GM21526 (cell line): ENCODE measurements around the gene CCDC33.

ENCODE experiments used
- ATAC-seq: cut with Tn5 transposase; IDR thresholded peaks from one replicate; pipeline ENCODE4 v1.9.1; 2021; ENCODE audit warnings: moderate library complexity; ENCODE audit not compliant: unreplicated experiment, low FRiP score

The CCDC33 gene

DNA sequence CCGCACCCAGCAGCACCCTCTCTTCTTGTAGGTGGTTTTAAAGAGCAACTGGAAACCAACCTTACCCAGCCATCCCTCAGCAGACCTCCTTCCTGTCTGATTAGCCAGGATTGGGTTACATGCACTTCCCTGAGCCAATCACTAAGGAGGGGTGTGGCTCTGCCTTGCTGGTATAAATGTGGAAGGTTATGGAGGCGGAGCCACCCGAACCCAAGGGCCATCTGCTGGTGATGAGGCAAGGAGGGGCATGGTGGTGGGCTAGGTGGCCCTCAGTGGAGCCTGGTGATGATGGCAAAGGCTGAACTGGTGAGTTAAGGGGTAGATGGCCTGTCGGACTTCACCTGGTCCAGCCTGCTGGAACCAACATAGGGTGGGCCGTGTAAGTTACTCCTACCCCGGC is 39.8 kb downstream of the CCDC33 start:
- ATAC-seq = no peak

DNA sequence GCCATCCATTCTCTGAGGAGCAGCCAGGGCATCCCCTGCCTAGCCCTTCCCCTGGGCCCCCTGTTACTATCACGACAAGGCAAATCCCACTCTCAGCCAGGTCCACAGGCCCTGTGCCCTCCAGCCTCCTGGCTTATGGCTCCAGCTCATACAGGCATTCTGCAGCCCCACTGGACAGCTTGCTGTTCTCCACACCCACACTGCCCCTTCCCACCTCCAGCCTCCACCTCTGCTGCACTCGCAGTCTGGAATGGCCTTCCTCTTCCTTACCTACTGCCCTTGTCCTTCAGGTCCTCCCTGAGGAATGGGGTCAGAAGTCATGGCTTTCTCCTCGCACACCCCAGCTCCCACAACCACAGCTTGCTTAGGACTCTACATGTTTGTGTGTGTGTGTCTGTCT is 40.4 kb downstream of the CCDC33 start:
- ATAC-seq = no peak

DNA sequence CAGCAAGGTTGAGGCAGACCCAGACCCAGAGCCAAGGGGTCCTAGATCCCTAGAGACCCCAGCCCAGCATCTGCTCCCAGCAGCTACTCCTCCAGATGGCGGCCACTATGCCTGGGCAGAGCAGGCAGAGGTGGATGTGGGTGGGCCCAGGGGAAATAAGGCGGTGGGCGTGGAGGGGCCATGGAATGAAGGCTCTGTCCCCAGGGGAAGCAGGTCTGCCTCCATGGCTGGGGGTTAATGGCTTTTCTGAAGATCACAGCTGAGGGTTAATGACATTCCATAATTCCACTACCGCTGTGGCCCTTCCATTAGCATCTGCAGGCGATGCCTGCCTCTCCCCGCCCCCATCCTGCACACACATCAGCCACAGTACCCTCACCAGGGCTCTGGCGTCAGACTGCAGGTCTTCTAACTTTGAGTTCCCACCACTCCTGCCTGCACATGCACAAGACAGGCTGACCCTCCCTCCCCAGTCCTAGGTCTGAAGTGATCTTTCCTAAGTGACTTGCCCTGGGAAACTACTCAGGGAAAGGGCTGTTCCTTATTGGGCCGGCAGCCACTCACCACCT is 41.2 kb downstream of the CCDC33 start:
- ATAC-seq = no peak

DNA sequence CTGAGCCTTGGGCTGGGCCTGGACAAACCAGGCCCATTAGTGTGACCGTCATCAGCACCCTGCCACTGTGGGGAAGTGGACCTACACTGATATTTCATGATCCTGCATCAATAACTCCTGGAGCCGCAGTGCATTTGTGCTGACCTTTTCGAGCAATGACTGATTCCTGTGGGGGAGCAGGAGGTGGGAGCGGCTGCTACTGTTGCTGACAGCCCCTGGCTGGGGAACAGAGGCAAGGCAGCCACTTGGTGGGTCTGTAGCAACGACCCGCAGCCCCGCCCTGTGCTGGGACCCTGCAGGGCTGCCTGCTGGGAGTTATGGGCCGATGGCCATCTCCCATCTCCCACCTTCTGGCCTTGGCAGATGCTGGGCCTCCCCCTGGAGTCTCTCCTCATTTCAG is 42.1 kb downstream of the CCDC33 start:
- ATAC-seq = no peak

DNA sequence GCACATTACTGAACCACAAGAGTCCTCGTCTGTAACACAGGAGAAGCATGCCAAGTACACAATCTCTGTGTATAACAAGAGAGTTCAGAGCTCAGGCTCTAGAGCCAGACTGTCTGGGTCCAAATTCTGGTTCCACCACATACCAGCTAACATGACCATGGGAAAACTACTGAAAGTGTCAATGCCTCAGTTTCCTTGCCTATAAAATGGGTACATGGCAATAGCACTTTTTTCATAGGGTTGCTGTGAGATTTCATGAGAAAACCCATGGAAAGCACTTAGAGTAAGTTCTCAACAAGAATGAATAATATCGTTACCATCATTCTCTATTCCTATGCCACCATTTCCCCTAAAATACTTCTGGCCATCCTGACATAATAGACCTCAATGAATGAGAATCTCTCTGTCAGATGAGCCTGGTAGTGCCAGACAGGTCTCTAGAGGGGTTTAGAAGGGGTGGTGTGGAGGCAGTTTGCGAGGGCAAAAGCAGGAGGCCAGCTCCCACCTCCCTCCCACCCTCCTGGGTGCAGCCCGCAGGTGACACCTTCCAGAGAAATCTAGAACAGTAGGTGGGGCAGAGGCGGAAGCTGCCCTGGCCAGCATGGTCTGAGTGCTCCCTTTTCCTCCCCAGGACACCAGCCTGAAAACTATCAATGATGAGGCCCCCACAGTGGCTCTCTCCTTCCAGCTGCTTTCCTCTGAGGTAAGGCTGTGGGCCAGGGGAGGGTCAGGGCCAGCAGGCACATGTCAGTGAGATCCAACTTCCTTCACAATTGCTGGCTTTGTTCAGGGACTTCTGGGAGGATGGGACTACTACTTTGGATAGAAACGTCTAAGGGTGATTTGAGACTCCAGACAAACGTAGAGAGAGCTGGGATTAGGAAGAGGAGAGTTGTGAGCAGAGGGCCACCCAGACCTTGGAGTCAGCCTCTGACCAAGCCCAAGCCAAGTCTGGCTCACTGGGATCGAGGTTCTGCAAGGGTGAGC is 45.3 kb downstream of the CCDC33 start:
- ATAC-seq = no peak

DNA sequence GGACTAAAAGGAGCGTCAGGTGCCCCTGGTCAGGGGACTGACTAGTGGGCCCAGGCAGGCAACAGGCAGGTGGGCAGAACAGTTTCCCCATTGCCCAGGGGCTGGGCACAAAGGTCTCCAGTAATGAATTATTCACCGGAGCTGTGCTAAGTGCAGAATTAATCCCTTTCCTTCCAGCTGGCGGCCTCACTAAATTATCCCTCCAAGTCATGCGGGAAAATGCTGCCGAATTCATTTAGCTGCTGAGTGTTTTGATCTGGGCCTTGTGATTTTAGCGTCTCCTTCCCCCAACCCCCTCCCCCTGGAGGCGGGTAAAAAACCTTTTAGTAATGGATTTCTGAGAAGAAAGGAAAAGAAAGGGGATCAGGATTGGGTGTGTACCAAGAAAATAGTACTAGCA is 47.2 kb downstream of the CCDC33 start:
- no peak for ATAC-seq

DNA sequence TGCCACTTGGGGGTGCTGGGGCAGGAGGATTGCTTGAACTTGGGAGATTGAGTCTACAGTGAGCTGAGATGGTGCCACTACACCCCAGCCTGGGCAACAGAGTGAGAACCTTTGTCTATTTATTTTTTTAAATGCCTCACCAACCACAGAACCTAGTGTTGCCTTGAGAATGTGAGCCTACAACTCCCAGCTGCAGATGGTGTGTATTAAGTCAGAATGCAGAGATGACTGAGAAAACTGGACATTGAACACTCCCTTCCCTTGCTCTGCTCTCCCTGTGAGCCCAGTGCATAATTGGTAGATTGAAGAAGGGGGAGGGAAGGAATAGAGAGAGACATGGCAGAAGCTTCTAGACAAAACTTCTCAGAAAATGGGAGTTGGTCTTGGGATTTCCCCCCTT is 53.5 kb downstream of the CCDC33 start:
- ATAC-seq = no peak

DNA sequence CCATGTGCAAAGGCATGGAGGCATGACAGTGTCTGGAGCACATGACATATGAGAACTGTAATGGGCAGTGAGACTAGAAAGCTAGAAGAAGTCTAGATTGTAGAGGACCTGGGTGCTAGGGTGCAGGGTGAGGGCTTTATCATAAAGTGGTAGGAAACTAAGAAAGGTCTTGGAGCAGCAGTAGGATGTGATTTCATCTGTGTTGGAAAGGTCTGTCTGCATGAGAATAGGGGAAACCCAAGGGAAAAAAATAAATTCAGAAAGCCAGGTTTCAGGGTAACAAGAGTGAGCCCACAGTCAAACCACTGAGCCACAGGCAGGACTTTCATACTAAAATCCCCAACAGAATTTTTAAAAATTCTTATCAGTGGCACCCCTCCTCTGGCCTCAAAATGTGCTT is 54.5 kb downstream of the CCDC33 start:
- no peak for ATAC-seq

DNA sequence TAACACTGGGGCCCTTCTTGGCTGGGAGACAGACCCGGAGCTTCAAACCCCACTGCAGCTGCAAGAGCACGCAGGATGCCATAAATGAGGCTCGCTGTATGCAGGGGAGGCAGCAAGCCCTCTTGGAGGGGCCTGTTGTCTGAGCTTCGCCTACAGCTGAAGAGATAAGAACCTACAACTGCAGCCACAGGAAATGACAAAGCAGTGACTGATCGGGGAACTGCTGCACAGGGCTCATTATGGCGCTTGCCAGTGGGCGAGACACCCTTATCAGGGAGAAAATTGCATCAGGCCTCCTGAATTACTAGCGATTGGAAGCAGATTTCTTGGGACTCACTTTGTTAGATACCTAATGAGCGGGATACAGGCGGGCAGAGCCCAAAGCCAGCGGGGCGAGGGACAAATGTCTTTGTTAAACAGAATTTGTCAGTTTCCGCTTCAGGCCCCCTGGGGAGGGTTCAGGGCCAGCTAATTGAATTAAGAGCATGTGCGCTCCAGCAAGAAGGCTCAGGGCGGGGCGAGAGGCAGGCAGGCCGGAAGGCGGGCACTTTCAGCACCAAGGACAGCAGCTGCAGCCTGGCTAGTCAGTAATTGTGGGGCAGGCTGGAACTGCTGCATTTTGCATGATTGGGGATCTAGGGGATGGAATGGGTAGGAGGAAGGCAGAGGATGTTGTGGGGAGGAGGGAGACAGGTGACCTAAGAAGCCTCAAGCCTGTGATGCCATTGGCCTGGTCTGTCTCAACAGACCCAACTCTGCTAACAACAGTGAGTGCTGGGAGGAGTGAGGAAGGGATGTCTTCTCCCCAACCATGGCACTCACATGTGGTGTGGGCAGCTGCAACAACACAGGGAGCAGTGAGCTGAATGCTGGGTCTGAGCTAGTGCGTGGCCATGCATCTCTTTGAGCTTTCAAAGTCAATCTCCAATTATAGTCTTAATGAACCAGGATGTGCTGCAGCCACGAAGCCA is 55.3 kb downstream of the CCDC33 start:
- no peak for ATAC-seq

DNA sequence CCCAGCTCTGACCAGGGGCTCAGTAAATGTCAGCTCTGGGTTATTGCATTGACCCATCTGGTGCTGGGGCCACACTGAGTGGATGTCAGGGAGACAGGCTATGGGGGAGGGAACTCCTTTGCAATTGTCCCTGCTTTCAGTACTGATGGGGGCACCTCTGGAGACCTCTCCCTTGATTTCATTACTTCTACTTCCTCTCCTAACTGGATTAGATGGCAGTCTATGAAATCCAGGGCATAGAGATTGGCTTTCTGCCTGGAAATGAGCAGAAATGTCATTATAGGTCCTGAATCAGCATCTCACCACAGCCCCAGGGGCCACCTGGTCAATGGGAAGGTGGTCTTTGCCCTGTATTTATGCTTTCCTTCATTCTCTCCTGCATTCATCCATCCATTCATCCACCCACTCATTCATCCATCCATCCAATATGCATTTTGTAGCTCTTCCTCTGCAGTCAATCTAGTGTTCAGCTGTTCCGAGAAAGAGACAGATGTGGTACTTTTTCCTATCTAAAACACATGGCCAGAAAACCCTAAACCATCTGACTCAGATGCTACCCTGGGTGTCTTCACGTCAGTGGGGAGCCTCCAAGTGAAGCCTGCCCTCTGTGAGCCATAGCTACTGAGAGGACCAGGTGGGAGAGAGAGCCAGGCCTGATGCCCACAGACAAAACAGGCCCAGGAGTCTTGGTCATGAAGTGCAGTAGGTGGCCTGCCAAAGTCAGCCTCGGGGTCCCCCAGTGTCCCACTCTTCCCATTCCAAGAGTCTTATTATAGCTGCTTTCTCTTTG is 57.1 kb downstream of the CCDC33 start:
- ATAC-seq = no peak

DNA sequence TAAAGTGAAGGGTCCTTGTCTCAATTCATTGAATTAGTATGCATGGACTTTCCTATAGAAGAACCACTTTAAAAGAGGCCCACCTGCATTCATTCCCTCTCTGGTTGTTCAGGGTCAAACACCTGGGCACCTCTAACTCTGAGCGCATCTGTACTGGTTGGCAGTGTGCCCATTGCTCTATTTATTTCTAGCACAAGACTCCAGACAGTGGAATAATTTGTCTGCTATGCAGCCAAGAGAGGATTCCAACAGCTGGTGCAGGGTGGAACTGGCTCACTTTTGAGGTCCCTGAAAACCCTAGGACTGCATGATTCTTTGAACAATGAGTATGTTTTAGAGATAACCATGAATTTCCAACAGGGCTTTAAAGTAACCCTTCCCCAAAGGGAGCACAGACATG is 57.9 kb downstream of the CCDC33 start:
- ATAC-seq = no peak

DNA sequence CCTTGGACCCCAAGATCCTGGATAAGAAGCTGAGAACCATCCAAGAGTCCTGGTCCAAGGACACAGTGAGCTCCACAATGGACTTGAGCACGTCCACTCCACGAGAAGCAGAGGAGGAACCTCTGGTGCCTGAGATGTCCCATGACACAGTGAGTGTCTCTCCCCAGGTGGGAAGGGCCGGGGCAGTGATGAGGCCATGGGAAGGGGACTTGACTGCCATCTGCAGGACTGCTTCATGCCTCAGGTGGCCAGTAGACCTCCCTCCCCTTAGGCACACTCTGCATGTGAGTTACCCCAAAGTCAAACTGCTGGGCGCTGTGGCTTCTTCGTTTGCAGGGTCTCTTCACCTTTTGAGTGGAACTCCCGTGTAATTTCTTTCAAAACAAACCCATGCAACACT is 59.7 kb downstream of the CCDC33 start:
- no peak for ATAC-seq

DNA sequence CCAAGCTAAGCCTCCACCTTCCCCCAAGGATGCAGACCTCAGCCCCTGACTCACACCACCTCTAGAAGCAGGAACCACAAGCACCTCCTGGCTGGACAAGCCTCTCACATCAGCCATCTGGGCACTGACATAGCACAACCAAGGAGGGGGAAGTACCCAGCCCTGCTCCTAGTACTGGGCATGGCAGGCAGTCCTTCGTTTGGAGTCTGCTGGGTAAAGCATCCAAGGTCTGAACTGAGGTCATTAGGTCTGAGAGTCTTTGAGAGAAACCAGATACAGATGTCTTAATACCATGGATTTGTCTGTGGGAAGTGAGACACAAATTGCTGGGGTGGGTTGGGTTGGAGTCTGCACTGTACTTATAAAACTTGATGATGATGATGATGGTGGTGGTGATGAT is 61.8 kb downstream of the CCDC33 start:
- ATAC-seq = no peak

DNA sequence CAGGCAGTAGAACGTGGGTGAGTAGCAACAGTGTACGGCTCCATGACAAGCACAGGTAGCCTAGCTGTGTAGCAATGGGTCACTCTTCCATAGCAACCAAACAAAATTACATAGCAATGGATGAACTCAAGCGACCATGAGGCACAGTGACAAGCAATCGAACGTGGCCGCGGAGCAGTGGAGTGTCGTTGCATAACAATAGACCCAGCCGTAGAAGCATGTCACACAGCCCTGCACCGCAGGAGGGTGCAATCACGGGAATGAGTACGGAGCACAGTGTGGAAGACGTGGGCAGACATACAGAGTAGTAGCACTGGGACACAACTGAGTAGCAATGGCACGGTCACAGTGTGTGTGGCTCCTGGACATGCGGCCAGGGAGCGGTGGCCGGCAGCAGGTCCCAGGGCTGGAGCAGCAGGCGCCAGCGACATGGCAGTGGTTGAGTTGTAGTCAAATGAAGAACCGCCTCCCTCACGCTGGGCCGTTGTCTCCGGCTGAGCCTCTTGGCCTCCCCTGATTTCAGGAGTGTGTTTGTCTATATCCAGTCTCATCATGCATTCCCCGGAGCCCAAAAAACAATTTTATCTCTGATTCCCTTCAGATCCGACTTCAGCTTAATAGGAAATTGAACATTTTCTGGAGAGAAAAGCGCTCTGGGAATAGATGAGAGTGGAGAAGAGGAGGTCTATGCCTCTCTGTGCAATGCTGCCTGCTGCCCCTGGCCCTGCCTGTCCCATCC is 64.1 kb downstream of the CCDC33 start:
- ATAC-seq = no peak

DNA sequence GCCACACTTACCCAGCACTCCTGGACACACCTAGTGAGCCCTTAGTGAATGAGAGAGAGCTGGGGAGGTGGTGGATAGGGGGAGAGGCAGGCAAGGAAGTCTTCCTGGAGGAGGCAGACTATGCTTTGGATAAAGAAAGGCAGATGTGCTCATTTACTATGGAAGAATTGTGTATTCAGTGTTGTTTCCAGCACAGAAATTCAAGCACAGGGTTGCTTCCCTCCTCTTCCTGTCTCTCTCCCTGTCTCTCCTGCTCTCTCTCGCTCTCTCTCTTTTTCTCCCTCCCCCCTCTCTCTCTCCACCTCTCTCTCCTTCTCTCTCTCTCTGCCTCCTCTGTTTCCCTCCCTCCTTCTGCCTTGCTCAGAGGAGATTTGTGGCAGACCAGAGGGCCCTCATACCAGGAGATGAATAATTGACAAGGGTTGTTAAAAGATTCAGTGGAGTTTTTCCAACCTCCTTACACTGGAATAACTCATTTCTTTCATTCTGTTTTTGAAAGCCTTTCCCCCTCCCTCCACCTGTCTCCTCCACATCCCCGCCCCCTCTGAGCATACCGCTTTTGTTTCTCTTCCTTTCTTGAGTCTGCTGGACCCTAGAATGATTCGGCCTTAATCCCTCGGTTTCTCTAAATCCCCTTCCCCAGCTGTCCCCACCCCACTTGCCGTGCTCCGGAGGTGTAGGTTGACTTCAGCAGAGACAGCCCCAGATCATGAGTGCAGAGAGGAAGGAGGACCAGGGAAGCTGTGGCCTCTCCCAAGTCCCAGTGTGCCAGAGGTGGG is 65.6 kb downstream of the CCDC33 start:
- ATAC-seq = no peak

DNA sequence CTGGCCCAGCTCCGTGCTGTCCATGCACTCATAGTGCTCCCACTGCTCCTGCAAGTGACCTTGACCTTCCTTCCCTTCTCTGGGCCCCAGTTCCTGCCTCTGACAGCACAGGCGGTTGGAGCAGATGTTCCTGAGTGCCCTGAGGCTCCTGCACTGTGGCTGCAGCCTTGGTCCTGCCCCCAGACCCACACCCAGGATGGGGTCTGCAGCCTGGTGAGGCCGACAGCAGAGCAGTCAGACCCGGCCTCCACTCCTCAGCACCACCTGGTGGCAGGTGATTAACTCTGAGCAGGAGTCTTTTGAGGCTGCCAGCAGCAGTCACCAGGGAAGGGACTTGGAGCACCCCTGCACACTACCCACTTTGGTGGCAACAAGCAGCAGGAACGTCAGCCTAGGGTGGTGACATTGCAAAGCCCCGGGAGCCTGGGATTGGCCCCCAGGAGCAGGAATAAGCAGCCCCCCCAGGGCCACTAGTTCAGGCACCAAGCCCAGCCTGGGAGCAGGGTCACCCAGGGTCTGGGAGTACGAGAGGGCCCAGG is 66.8 kb downstream of the CCDC33 start:
- no peak for ATAC-seq

DNA sequence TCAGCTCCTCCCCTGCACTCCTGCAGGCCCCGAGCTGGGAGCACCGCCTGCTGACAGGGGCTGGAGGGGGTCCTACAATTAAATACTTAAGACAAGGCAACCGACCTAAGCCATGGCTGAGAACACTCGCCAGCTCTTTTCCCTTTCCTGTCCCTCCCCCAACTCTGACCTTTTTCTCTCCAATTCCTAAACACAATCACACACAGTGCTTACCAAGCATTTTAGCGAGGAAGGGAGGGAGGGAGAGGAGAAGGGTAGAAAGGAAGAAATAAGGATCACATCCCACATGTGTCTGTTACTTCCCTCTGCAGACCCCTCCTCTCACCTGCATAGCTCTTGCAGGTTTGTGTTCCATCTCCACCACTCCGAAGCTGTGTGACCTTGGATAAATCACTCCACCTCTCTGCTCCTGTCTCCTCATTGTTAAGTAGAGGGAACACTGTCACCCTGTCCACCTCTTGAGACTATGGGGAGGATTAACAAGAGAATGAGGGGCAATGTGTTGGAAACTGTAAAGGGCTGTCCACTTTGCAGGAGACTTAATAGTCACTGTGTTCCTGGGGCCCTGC is 67.7 kb downstream of the CCDC33 start:
- no peak for ATAC-seq

DNA sequence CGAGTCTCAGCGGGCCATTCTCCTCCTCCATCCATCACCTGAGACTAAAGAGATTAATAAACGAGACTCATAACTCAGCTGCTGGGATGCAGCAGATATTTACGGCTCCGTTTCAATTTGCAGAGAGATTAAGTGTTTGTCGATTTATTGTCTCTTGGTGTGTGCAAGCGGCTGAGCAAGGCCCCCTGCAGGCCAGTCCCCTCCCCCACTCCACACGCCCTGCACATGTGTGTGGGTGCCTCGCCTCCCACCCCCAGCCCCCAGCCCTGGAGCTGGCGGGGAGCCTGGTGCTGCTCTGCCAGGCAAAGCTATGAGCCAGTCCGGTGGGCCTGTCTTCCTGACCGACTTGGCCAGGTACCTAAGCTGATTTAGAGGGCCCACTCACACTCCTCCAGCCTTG is 68.3 kb downstream of the CCDC33 start:
- ATAC-seq = no peak
